GM12878 (cell line): ENCODE data around the gene TRIM46. TPM values are rescaled to one million over a fixed set of nuclear protein-coding genes. Genes with fewer than 3 reads are reported as not detected.
A peak's percentile ranks its signal among the peaks of the same experiment; 100 is the strongest.

Experiments
- ATAC-seq: fragments of 200-7000 bp; cut with Tn5 transposase; 3 replicates; pipeline ENCODE4 v1.9.1; 2020; ENCODE audit warnings: mild to moderate bottlenecking, moderate library complexity
- BruUV-seq: library from RNA; stranded (reverse); fragments of 400-500 nt; replicated peaks from 2 replicates; lab custom pipeline; 2021; lab: Mats Ljungman, UMichigan
- CTCF ChIA-PET: fragments of 300-600 bp; sonication (Branson Sonifier 250); formaldehyde crosslinking; extraction: SDS; loops from one replicate; lab custom pipeline; 2021; ENCODE audit warnings: inconsistent platforms; lab: Yijun Ruan, JAX
- POLR2A ChIA-PET: fragments of 350-600 bp; formaldehyde crosslinking; extraction: SDS; loops from one replicate; lab custom pipeline; 2021; ENCODE audit warnings: inconsistent platforms; lab: Charles Lee
- RAD21 ChIA-PET: fragments of 300-600 bp; sonication (Branson Sonifier 250); formaldehyde crosslinking; loops from one replicate; lab custom pipeline; 2023; ENCODE audit warnings: antibody characterized with exemption; ENCODE audit not compliant: unreplicated experiment; lab: Charles Lee
- SMC1A ChIA-PET: fragments of 300-600 bp; sonication (Branson Sonifier 250); formaldehyde crosslinking; loops from one replicate; lab custom pipeline; 2023; ENCODE audit not compliant: unreplicated experiment, uncharacterized antibody; lab: Charles Lee
- DNase-seq: peaks from one replicate; pipeline ENCODE4 v3.0.0-alpha.2; 2011; ENCODE audit warnings: low read depth, low spot score
- FAIRE-seq: peaks from 3 replicates; lab custom pipeline; 2011; peaks lifted over from hg19 to GRCh38; lab: Jason Lieb, UNC
- H2AFZ ChIP-seq: 2 replicates; pipeline ENCODE4 v1.6.0; 2011; ENCODE audit warnings: low read depth, low read length, control low read depth; ENCODE audit not compliant: control insufficient read depth
- H3K27ac ChIP-seq: 2 replicates; pipeline ENCODE4 v1.5.1; 2011; ENCODE audit warnings: control low read depth; ENCODE audit not compliant: control insufficient read depth, insufficient read depth
- H3K27me3 ChIP-seq, 2 experiments: replicated peaks in 1 of 2; 2 replicates each; pipeline versions ENCODE4 v1.6.0 to v1.6.1; 2011; ENCODE audit warnings: low read length in 1 of 2; ENCODE audit not compliant: control insufficient read depth in 2 of 2, insufficient read depth in 2 of 2
- H3K36me3 ChIP-seq, 2 experiments: 2 replicates each; pipeline ENCODE4 v1.5.1; 2011; ENCODE audit warnings: low read length in 1 of 2; ENCODE audit not compliant: control insufficient read depth in 2 of 2, insufficient read depth in 2 of 2
- H3K4me1 ChIP-seq: 2 replicates; pipeline ENCODE4 v1.6.1; 2011; ENCODE audit warnings: mild to moderate bottlenecking, low read length, moderate library complexity, mixed read lengths; ENCODE audit not compliant: control insufficient read depth, insufficient read depth
- H3K4me2 ChIP-seq: 2 replicates; pipeline ENCODE4 v1.6.0; 2011; ENCODE audit warnings: control low read depth; ENCODE audit not compliant: control insufficient read depth, insufficient read depth
- H3K4me3 ChIP-seq: fragments of 200-600 bp; sonication (generic); 2 replicates; pipeline ENCODE4 v1.5.1; 2016
- H3K79me2 ChIP-seq: 2 replicates; pipeline ENCODE4 v1.6.0; 2011; ENCODE audit warnings: low read length; ENCODE audit not compliant: control insufficient read depth, insufficient read depth
- H3K9ac ChIP-seq: 2 replicates; pipeline ENCODE4 v1.8.0; 2011; ENCODE audit warnings: low read length, control low read depth, mixed read lengths; ENCODE audit not compliant: control insufficient read depth, insufficient read depth
- H3K9me3 ChIP-seq: replicated peaks from 3 replicates; pipeline ENCODE4 v1.5.1; 2011; ENCODE audit warnings: mild to moderate bottlenecking, low read length; ENCODE audit not compliant: control insufficient read depth, insufficient read depth
- H4K20me1 ChIP-seq: 2 replicates; pipeline ENCODE4 v1.6.0; 2011; ENCODE audit not compliant: control insufficient read depth, insufficient read depth
- CUX1 ChIP-seq: IDR thresholded peaks from 2 replicates; pipeline ENCODE4 v1.6.1; 2012; ENCODE audit warnings: improper control_type of control experiment, low read depth, low read length; ENCODE audit not compliant: insufficient replicate concordance
- EZH2 ChIP-seq: IDR thresholded peaks from 2 replicates; pipeline ENCODE4 v1.6.1; 2012; ENCODE audit warnings: low read depth, mild to moderate bottlenecking, control low read depth, inconsistent platforms, low read length, borderline replicate concordance; ENCODE audit not compliant: control insufficient read depth
- HCFC1 ChIP-seq: fragments of 150-350 bp; IDR thresholded peaks from 2 replicates; pipeline ENCODE4 v1.6.1; 2014; ENCODE audit warnings: low read length
- LARP7 ChIP-seq: fragments of 450-650 bp; IDR thresholded peaks from 2 replicates; pipeline ENCODE4 v1.6.1; 2017; ENCODE audit warnings: mild to moderate bottlenecking
- MYB ChIP-seq: fragments of 150-350 bp; IDR thresholded peaks from 2 replicates; pipeline ENCODE4 v1.6.1; 2014; ENCODE audit warnings: mild to moderate bottlenecking, low read depth, low read length, borderline replicate concordance
- MYC ChIP-seq: IDR thresholded peaks from 2 replicates; pipeline ENCODE4 v1.6.1; 2011; ENCODE audit warnings: mild to moderate bottlenecking, low read length, moderate library complexity, inconsistent platforms; ENCODE audit not compliant: insufficient read depth, insufficient replicate concordance, insufficient read length, severe bottlenecking
- NR2C1 ChIP-seq: fragments of 450-650 bp; IDR thresholded peaks from 2 replicates; pipeline ENCODE4 v1.6.1; 2017; ENCODE audit warnings: antibody characterized with exemption, mild to moderate bottlenecking, moderate library complexity
- NR2F1 ChIP-seq: fragments of 450-650 bp; conservative IDR thresholded peaks from 2 replicates; pipeline ENCODE4 v1.6.1; 2017; ENCODE audit warnings: mild to moderate bottlenecking
- RUNX3 ChIP-seq: IDR thresholded peaks from 2 replicates; pipeline ENCODE4 v1.6.1; 2012; ENCODE audit warnings: low read length, inconsistent platforms
- ZSCAN29 ChIP-seq: fragments of 450-650 bp; IDR thresholded peaks from 2 replicates; pipeline ENCODE4 v1.6.1; 2017; ENCODE audit warnings: mild to moderate bottlenecking, moderate library complexity
- WGBS: methylation state at CpG from one replicate; pipeline ENCODE4 v1.1.6; 2016; ENCODE audit warnings: low lambda C conversion rate; ENCODE audit not compliant: insufficient replicate concordance, insufficient coverage; ENCODE audit errors: missing lambda C conversion rate; 5-methylcytosine and 5-hydroxymethylcytosine counted together
- in situ Hi-C: fragments of 300-500 bp; cut with MboI; formaldehyde crosslinking; loops from 9 replicates; pipeline ENCODE4 v1.14.3; 2018; ENCODE audit warnings: mixed read lengths
- intact Hi-C: fragments of 100-400 bp; cut with micrococcal nuclease; formaldehyde crosslinking; loops from one replicate; pipeline ENCODE4 v1.14.2; 2022; ENCODE audit not compliant: unreplicated experiment
- polyA plus RNA-seq, 11 experiments: library from polyadenylated mRNA; depleted of rRNA in 4 of 11; unstranded in 6 of 11; stranded (reverse) in 5 of 11; fragments of >200 nt; fragmentation: Nextera tagmentation in 4 of 11; fragmentation: Illumina TruSeq in 1 of 11; extraction: Ambion mirVana in 4 of 11; extraction: Trizol in 1 of 11; gene quantifications; 1 replicate in 1 of 11; 2 replicates in 10 of 11; pipeline versions ENCODE4 v1.2.1 to v1.2.3, GENCODE V29; 2011 to 2016; ENCODE audit warnings: inconsistent platforms in 2 of 11, missing spikeins in 2 of 11, low read depth in 1 of 11
- total RNA-seq, 4 experiments: library from RNA; depleted of rRNA in 3 of 4; stranded (reverse); fragments of >200 nt in 3 of 4; fragmentation: Illumina TruSeq in 1 of 4; extraction: Trizol in 1 of 4; gene quantifications; 2 replicates each; pipeline versions ENCODE4 v1.2.1 to v1.2.3, GENCODE V29; 2013 to 2021
- TF ChIP-seq, protein P1 (sequence below): IDR thresholded peaks from 2 replicates; pipeline ENCODE4 v1.6.1; 2012; ENCODE audit warnings: low read length, inconsistent platforms
- TF ChIP-seq, protein P2 (sequence below): fragments of 150-350 bp; IDR thresholded peaks from 2 replicates; pipeline ENCODE4 v1.6.1; 2014; ENCODE audit warnings: mild to moderate bottlenecking, low read depth, low read length

TRIM46 gene
- total and polyA plus RNA-seq, 10 of the 15 experiments (the other 5 are each of a cell fraction or from before 2014, with no cell fraction given), result 0.08 to 3.1 (median 0.97) TPM

DNA sequence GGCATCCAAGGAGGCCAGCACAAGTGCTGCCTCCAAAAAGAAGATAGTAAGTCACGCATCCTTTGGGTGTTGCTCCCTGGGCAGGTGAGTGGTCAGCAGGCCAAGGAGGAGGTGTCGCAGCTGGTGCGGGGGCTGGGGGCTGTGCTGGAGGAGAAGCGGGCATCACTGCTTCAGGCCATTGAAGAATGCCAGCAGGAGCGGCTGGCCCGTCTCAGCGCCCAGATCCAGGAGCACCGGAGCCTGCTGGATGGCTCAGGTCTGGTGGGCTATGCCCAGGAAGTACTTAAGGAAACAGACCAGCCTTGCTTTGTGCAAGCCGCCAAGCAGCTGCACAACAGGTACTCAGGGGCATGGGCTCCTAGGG lies 4.3 kb downstream of the TRIM46 start (continued):
- TF ChIP-seq MYC, result no peak

- ChIA-PET RAD21 (interaction anchor here (1.9 to 4.8 kb wide), 3 partner anchors 15 to 48 kb away, joined by 9 to 77 read pairs (median 13); no protein-coding TSS in a partner anchor), POLR2A (interaction anchor here (0.5 to 7.4 kb wide), 3 partner anchors 15 to 1295 kb away, joined by 3 to 77 read pairs (median 31); no protein-coding TSS in a partner anchor), CTCF (interaction anchor here (0.7 to 9.7 kb wide), 6 partner anchors 11 to 94 kb away, joined by 3 to 244 read pairs (median 14); partner anchors contain the start of gene THBS3), SMC1A (interaction anchor here (1.7 to 2.0 kb wide), 2 partner anchors 15 to 46 kb away, joined by 13 to 29 read pairs; no protein-coding TSS in a partner anchor)
- no peak overlapping the region for H3K27ac ChIP-seq
- in situ Hi-C loops, result no loop called here
- no peaks in the 10 kb centered on the region for H3K9me3 ChIP-seq
- no peaks in the 10 kb centered on the region for H3K27me3 ChIP-seq
- FAIRE-seq (no peak), ATAC-seq (no peak), DNase-seq (no peak)
- H4K20me1 ChIP-seq, result no peaks in the 10 kb centered on the region
- H3K9ac ChIP-seq, result no peak overlapping the region
- WGBS, result 65% methylated on average over 19 of the region's 30 CpGs
- intact Hi-C loops, result no loop called here
- no peaks in the 10 kb centered on the region for H3K36me3 ChIP-seq
- BruUV-seq, result no TSS peak
- no peak overlapping the region for H2AFZ ChIP-seq
- no peaks in the 10 kb centered on the region for H3K79me2 ChIP-seq
- no peak overlapping the region for H3K4me3 ChIP-seq
- peaks cover 16% of the 10 kb centered on the region for H3K4me1 ChIP-seq
- no peak overlapping the region for H3K4me2 ChIP-seq
- TF ChIP-seq NR2F1 (0 out of 2 replicates have a peak, but pooled peaks have one; percentile 23), MYB (no peak), RUNX3 (no peak), LARP7 (no peak), CUX1 (no peak), EZH2 (no peak), HCFC1 (no peak), ZSCAN29 (no peak), NR2C1 (0 out of 2 replicates have a peak, but pooled peaks have one; percentile 22)
- TF ChIP-seq, protein P1, sequence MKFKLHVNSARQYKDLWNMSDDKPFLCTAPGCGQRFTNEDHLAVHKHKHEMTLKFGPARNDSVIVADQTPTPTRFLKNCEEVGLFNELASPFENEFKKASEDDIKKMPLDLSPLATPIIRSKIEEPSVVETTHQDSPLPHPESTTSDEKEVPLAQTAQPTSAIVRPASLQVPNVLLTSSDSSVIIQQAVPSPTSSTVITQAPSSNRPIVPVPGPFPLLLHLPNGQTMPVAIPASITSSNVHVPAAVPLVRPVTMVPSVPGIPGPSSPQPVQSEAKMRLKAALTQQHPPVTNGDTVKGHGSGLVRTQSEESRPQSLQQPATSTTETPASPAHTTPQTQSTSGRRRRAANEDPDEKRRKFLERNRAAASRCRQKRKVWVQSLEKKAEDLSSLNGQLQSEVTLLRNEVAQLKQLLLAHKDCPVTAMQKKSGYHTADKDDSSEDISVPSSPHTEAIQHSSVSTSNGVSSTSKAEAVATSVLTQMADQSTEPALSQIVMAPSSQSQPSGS, result no peak
- TF ChIP-seq, protein P2, sequence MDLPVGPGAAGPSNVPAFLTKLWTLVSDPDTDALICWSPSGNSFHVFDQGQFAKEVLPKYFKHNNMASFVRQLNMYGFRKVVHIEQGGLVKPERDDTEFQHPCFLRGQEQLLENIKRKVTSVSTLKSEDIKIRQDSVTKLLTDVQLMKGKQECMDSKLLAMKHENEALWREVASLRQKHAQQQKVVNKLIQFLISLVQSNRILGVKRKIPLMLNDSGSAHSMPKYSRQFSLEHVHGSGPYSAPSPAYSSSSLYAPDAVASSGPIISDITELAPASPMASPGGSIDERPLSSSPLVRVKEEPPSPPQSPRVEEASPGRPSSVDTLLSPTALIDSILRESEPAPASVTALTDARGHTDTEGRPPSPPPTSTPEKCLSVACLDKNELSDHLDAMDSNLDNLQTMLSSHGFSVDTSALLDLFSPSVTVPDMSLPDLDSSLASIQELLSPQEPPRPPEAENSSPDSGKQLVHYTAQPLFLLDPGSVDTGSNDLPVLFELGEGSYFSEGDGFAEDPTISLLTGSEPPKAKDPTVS, result no peak
Measured at GRCh38 chr1:155178441-155179111, 4.9 kb downstream of the TRIM46 start.
